AG09309 (cell line): Measurements from ENCODE around the gene NCAM1.

Source experiments
- DNase-seq: peaks from one replicate; pipeline ENCODE4 v3.0.0-alpha.2; 2010; ENCODE audit warnings: low read depth
- H3K4me3 ChIP-seq: 2 replicates; pipeline ENCODE4 v1.5.1; 2011; ENCODE audit warnings: mild to moderate bottlenecking, low read depth, low read length, moderate library complexity; ENCODE audit not compliant: control insufficient read depth
- CTCF ChIP-seq: IDR thresholded peaks from 2 replicates; pipeline ENCODE4 v1.5.1; 2011; ENCODE audit warnings: mild to moderate bottlenecking, low read depth, low read length, inconsistent platforms; ENCODE audit not compliant: insufficient read depth, control insufficient read depth; ENCODE audit errors: missing control alignments

NCAM1 gene

GRCh38 chr11:113322158-113322557, 360.9 kb downstream of the NCAM1 start:
- no peak overlapping the region for H3K4me3 ChIP-seq
- no peak for DNase-seq
- no peak for TF ChIP-seq CTCF

- no peak for TF ChIP-seq CTCF
- H3K4me3 ChIP-seq = no peak overlapping the region
- DNase-seq = no peak
Observed at GRCh38 chr11:113324250-113324649, 363.0 kb downstream of the NCAM1 start.
